Spleen (tissue), 11 donors: ENCODE data around the gene FNBP1. TPM values are rescaled to one million over a fixed set of nuclear protein-coding genes. Genes with fewer than 3 reads are reported as not detected.

Experiments
- DNase-seq: peaks from one replicate; pipeline ENCODE4 v3.0.0-alpha.2; 2020
- H3K27ac ChIP-seq, 8 donors: fragments of 200-600 bp; sonication (generic) in 7 of 8; 1 replicate in 4 of 8; 2 replicates in 4 of 8; pipeline versions ENCODE4 v1.5.0 to v1.8.0; 2016 to 2021; ENCODE audit warnings: inconsistent platforms in 4 of 8, mild to moderate bottlenecking in 4 of 8, moderate library complexity in 1 of 8
- H3K27me3 ChIP-seq, 7 donors: fragments of 200-600 bp; sonication (generic) in 6 of 7; replicated peaks in 1 of 7; 1 replicate in 4 of 7; 2 replicates in 3 of 7; pipeline versions ENCODE4 v1.5.0 to v1.8.0; 2016 to 2021; ENCODE audit warnings: inconsistent platforms in 3 of 7, mild to moderate bottlenecking in 1 of 7
- H3K36me3 ChIP-seq, 6 donors: fragments of 200-600 bp; sonication (generic) in 5 of 6; 1 replicate in 4 of 6; 2 replicates in 2 of 6; pipeline versions ENCODE4 v1.5.0 to v1.8.0; 2016 to 2021; ENCODE audit warnings: inconsistent platforms in 2 of 6
- H3K4me1 ChIP-seq, 6 donors: fragments of 200-600 bp; sonication (generic) in 5 of 6; 1 replicate in 3 of 6; 2 replicates in 3 of 6; pipeline versions ENCODE4 v1.5.0 to v1.8.0; 2016 to 2021; ENCODE audit warnings: inconsistent platforms in 3 of 6
- H3K4me3 ChIP-seq, 8 donors: fragments of 200-600 bp; sonication (generic) in 7 of 8; 1 replicate in 4 of 8; 2 replicates in 4 of 8; pipeline versions ENCODE4 v1.5.0 to v1.8.0; 2016 to 2021; ENCODE audit warnings: inconsistent platforms in 4 of 8, mild to moderate bottlenecking in 4 of 8, moderate library complexity in 2 of 8
- H3K9me3 ChIP-seq, 8 donors: fragments of 200-600 bp; sonication (generic) in 7 of 8; 1 replicate in 4 of 8; 2 replicates in 4 of 8; pipeline versions ENCODE4 v1.5.0 to v1.8.0; 2016 to 2021; ENCODE audit warnings: inconsistent platforms in 4 of 8
- POLR2A ChIP-seq, 3 donors: fragments of 450-650 bp; IDR thresholded peaks; one replicate each; pipeline ENCODE4 v1.5.1; 2017; ENCODE audit warnings: antibody characterized with exemption in 3 of 3, mild to moderate bottlenecking in 1 of 3
- POLR2AphosphoS5 ChIP-seq, 3 donors: sonication (generic); formaldehyde crosslinking; IDR thresholded peaks; one replicate each; pipeline ENCODE4 v1.5.1; 2017; ENCODE audit warnings: antibody characterized with exemption in 3 of 3
- WGBS, 5 donors: extraction: QIAGEN DNeasy Blood & Tissue Kit in 3 of 5; methylation state at CpG; one replicate each; pipeline versions ENCODE4 v1.1.5 to v1.1.7; 2013 to 2018; 5-methylcytosine and 5-hydroxymethylcytosine counted together
- intact Hi-C: fragments of 100-400 bp; cut with DNase I; formaldehyde crosslinking; loops from one replicate; pipeline ENCODE4 v1.15.0; 2023; ENCODE audit warnings: low total_unique reads
- polyA plus RNA-seq, 3 donors: library from polyadenylated mRNA; stranded (reverse); fragments of 200-250 nt; gene quantifications; one replicate each; pipeline ENCODE4 v1.2.1, GENCODE V29; 2013
- total RNA-seq, 7 donors: library from RNA; depleted of rRNA in 3 of 7; stranded (reverse); fragments of >200 nt in 3 of 7; fragmentation: NEBNext Ultra II Directional in 4 of 7; extraction: Animal tissue kit (Norgen Biotek cat#: 25700) in 4 of 7; gene quantifications; one replicate each; pipeline versions ENCODE4 v1.1.0 to v1.2.1, GENCODE V29; 2016 to 2021
- TF ChIP-seq, protein P1 (sequence below), 11 experiments: fragments of 200-600 bp in 7 of 11; fragments of 450-650 bp in 4 of 11; sonication (generic) in 4 of 11; IDR thresholded peaks in 8 of 11; conservative IDR thresholded peaks in 3 of 11; 1 replicate in 7 of 11; 2 replicates in 4 of 11; pipeline versions ENCODE4 v1.4.0 to v1.8.0; 2016 to 2021; ENCODE audit warnings: antibody characterized with exemption in 11 of 11, inconsistent platforms in 4 of 11, mild to moderate bottlenecking in 1 of 11
- donor health status: healthy with polysubstance abuse.
- donor health status: DM: no; HTN: no; CAD: no; lungs with moderate emphysema.
- donor health status: DM: no; HTN: no; CAD: no.
- donor health status: Bipolar disorder and iron deficiency.
- donor health status: healthy.
- donor health status: DM: no; HTN: no; CAD: no.
- donor health status: DM: yes; HTN: yes; CAD: no.

Gene FNBP1
- total and polyA plus RNA-seq, 10 donors, result 40.6 to 156 (median 146) TPM

DNA sequence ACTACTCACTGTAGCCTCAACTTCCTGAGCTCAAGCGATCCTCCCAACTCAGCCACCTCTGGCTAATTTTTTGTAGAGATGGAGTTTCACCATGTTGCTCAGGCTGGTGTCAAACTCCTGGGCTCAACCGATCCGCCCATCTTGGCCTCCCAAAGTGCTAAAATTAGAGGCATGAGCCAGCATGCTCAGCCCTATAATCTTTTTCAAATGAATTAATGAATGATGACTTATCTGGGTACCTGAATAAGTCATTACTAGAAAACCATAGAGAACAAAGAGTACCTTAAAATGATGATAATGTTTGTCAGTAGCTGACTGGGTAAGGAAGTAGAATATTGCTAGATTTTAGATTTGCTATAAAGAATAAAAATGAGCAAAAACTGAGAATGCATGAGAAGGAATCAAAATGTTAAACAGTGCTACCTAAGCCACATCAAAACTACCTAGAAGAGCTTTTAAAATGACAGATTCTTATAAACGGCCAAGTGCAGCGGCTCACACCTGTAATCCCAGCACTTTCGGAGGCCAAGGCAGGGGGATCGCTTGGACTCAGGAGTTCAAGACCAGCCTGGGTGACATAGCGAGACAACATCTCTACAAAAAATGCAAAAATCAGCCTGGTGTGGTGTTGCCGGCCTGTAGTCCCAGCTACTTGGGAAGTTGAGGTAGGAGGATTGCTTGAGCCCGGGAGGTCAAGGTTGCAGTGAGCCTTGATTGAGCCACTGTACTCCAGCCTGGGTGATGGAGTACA, 13.6 kb downstream of the FNBP1 start:
- Histone ChIP-seq H3K4me3 (peak overlapping the region in 1 of 8 donors; percentile 13), H3K27me3 (no peaks in the 10 kb centered on the region), H3K4me1 (peaks cover 59 to 100% (median 96%) of the 10 kb centered on the region in 6 donors), H3K36me3 (peaks cover 0 to 6% (median 0%) of the 10 kb centered on the region in 6 donors), H3K27ac (peak overlapping the region in 6 of 8 donors; percentile 11 to 76 (median 64)), H3K9me3 (no peaks in the 10 kb centered on the region)
- WGBS, 5 donors, result 62 to 72% (median 72%) methylated on average over 10 of the region's 10 CpGs
- intact Hi-C loops, result no loop called here
- TF ChIP-seq POLR2A (IDR thresholded peaks at IDR 0.05), result no peak
- TF ChIP-seq POLR2AphosphoS5 (IDR thresholded peaks at IDR 0.05), result no peak
- TF ChIP-seq, protein P1, sequence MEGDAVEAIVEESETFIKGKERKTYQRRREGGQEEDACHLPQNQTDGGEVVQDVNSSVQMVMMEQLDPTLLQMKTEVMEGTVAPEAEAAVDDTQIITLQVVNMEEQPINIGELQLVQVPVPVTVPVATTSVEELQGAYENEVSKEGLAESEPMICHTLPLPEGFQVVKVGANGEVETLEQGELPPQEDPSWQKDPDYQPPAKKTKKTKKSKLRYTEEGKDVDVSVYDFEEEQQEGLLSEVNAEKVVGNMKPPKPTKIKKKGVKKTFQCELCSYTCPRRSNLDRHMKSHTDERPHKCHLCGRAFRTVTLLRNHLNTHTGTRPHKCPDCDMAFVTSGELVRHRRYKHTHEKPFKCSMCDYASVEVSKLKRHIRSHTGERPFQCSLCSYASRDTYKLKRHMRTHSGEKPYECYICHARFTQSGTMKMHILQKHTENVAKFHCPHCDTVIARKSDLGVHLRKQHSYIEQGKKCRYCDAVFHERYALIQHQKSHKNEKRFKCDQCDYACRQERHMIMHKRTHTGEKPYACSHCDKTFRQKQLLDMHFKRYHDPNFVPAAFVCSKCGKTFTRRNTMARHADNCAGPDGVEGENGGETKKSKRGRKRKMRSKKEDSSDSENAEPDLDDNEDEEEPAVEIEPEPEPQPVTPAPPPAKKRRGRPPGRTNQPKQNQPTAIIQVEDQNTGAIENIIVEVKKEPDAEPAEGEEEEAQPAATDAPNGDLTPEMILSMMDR (IDR thresholded peaks at IDR 0.05 in 8 of 11, conservative IDR thresholded peaks at IDR 0.05 in 3 of 11), result no peak
- no peak for DNase-seq

DNA sequence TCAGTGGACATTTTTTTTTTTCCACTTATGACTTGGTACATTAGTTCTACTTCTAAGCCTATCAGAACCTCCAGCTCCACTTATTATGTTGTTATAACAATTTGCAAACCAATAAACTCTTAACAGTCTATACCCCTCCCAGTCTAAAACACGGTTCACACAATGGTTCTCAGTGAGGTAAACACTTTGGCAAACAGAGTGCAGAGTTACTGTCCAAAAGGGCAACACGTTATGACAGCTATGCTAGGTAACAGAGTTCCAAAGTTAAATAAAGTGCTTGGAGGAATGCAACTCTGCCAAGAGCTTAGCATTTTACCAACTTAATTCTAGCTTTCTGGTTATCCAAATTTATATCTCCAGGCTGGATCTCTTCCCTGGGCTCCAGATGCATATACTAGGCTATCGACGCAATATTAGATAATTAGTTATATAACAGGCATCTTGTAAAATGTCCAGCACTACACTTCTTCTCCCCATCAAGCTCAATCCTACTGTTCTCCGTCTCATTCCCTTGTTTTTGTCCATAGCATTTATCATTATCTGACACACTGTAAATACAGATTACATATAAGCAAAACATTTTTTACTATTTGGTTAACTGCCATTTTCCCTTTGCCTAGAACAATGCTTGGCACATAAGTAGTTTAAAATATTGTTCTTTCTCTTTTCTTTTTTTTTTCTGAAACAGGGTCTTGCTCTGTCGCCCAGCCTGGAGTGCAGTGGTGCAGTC, 14.3 kb downstream of the FNBP1 start:
- no peak for DNase-seq
- TF ChIP-seq, protein P1 (IDR thresholded peaks at IDR 0.05 in 8 of 11, conservative IDR thresholded peaks at IDR 0.05 in 3 of 11), result no peak
- TF ChIP-seq POLR2AphosphoS5 (IDR thresholded peaks at IDR 0.05) (no peak), POLR2A (IDR thresholded peaks at IDR 0.05) (no peak)
- Histone ChIP-seq H3K27ac (peak overlapping the region in 5 of 8 donors; percentile 17 to 76 (median 65)), H3K4me3 (no peak overlapping the region), H3K9me3 (no peaks in the 10 kb centered on the region), H3K4me1 (peaks cover 57 to 100% (median 97%) of the 10 kb centered on the region in 6 donors), H3K27me3 (no peaks in the 10 kb centered on the region), H3K36me3 (peaks cover 0 to 6% (median 0%) of the 10 kb centered on the region in 6 donors)
- 72 to 81% (median 77%) methylated on average over 6 of the region's 6 CpGs for WGBS, 5 donors
- intact Hi-C loops, result no loop called here

DNA sequence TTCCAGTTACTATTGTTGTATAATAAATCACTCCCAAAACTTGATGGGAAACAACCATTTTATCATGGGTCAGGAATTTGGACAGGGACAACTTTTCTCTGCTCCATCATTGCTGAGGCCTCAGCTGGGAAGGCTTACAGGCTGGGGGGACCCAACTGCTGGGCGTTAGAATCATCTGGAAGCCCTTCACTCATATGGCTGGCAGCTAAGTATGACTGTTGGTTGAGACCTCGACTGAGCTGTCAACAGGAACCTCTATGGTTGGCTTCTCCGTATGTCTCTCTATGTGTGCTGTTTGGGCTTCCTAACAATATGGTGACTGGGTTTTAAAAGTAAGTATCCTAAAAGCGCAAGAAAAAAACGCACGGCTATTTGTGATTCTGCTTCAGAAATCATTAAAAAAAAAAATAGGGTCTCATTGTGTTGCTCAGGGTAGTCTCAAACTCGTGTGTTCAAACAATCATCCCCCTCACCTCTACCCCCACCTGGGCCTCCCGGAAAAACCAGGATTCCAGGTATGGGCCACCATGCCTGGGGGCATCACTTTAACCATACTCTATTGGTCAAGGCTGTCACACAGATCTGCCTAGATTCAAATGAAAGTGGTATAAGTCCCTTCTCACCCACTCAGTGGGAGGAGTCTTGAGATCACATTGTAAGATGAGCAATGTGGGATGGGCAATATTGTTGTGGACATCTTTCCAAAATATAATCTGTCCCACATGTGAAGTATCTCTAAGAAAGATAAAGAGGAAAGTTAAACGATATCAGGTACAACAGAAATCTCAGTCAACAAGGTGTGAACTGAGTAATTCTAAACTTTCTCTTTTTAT, 15.2 kb downstream of the FNBP1 start:
- Histone ChIP-seq H3K4me3 (no peak overlapping the region), H3K9me3 (no peaks in the 10 kb centered on the region), H3K27ac (peak overlapping the region in 6 of 8 donors; percentile 22 to 76 (median 64)), H3K4me1 (peaks cover 48 to 100% (median 96%) of the 10 kb centered on the region in 6 donors), H3K27me3 (no peaks in the 10 kb centered on the region), H3K36me3 (peaks cover 0 to 6% (median 0%) of the 10 kb centered on the region in 6 donors)
- intact Hi-C loops, result no loop called here
- no peak for DNase-seq
- TF ChIP-seq, protein P1 (IDR thresholded peaks at IDR 0.05 in 8 of 11, conservative IDR thresholded peaks at IDR 0.05 in 3 of 11), result no peak
- TF ChIP-seq POLR2AphosphoS5 (IDR thresholded peaks at IDR 0.05), result no peak
- no peak for TF ChIP-seq POLR2A (IDR thresholded peaks at IDR 0.05)
- WGBS, 5 donors, result 79 to 85% (median 82%) methylated on average over 9 of the region's 9 CpGs
